Fibroblast of lung (primary cell): ENCODE data around the gene ZNF600. TPM values are rescaled to one million over a fixed set of nuclear protein-coding genes. Genes with fewer than 3 reads are reported as not detected.
"Not testable (repeated sequence)": the region's sequence is repeated elsewhere in the genome, so short reads cannot be mapped to it uniquely, and the experiment has no call there.

Experiments used
- DNase-seq, 2 donors: peaks; one replicate each; pipeline versions ENCODE4 v3.0.0 to v3.0.0-alpha.2; 2010; ENCODE audit warnings: low read depth in 2 of 2
- H2AFZ ChIP-seq: 2 replicates; pipeline ENCODE4 v1.5.1; 2012; ENCODE audit warnings: low read length, control low read depth, inconsistent platforms
- H3K27ac ChIP-seq: 2 replicates; pipeline ENCODE4 v1.5.1; 2011; ENCODE audit warnings: low read length, control low read depth; ENCODE audit not compliant: insufficient read depth
- H3K27me3 ChIP-seq: 2 replicates; pipeline ENCODE4 v1.5.1; 2011; ENCODE audit warnings: mild to moderate bottlenecking, low read length; ENCODE audit not compliant: control insufficient read depth, insufficient read depth
- H3K36me3 ChIP-seq: 2 replicates; pipeline ENCODE4 v1.5.1; 2011; ENCODE audit warnings: low read length; ENCODE audit not compliant: control insufficient read depth, insufficient read depth
- H3K4me1 ChIP-seq: 2 replicates; pipeline ENCODE4 v1.5.1; 2011; ENCODE audit warnings: low read length; ENCODE audit not compliant: control insufficient read depth, insufficient read depth; ENCODE audit errors: extremely low read depth
- H3K4me2 ChIP-seq: 2 replicates; pipeline ENCODE4 v1.5.1; 2011; ENCODE audit warnings: low read length, control low read depth; ENCODE audit not compliant: insufficient read depth; ENCODE audit errors: extremely low read depth
- H3K4me3 ChIP-seq, 4 experiments: fragments of 200-600 bp in 1 of 4; sonication (generic) in 1 of 4; replicated peaks in 1 of 4; 2 replicates each; pipeline ENCODE4 v1.5.1; 2011 to 2016; ENCODE audit warnings: low read length in 4 of 4, low read depth in 3 of 4, mild to moderate bottlenecking in 3 of 4, control low read depth in 2 of 4, inconsistent platforms in 1 of 4, mixed read lengths in 1 of 4; ENCODE audit not compliant: insufficient read depth in 1 of 4; ENCODE audit errors: control extremely low read depth in 1 of 4
- H3K79me2 ChIP-seq: 2 replicates; pipeline ENCODE4 v1.5.1; 2012; ENCODE audit warnings: mild to moderate bottlenecking, low read length, inconsistent platforms; ENCODE audit not compliant: control insufficient read depth, insufficient read depth
- H3K9ac ChIP-seq: 2 replicates; pipeline ENCODE4 v1.5.1; 2011; ENCODE audit warnings: mild to moderate bottlenecking, low read length, control low read depth; ENCODE audit not compliant: insufficient read depth
- H3K9me3 ChIP-seq: 2 replicates; pipeline ENCODE4 v1.5.1; 2012; ENCODE audit warnings: low read depth, low read length; ENCODE audit not compliant: control insufficient read depth, insufficient read depth
- H4K20me1 ChIP-seq: 2 replicates; pipeline ENCODE4 v1.5.1; 2011; ENCODE audit warnings: low read length; ENCODE audit not compliant: control insufficient read depth, insufficient read depth; ENCODE audit errors: extremely low read depth
- EZH2 ChIP-seq: IDR thresholded peaks from 2 replicates; pipeline ENCODE4 v1.5.1; 2012; ENCODE audit warnings: low read length, control low read depth, mild to moderate bottlenecking; ENCODE audit errors: missing control alignments
- polyA plus RNA-seq, 2 donors: library from polyadenylated mRNA; depleted of rRNA in 1 of 2; stranded (reverse) in 1 of 2; unstranded in 1 of 2; fragments of >200 nt; gene quantifications; 2 replicates each; pipeline ENCODE4 v1.2.1, GENCODE V29; 2011 to 2012; ENCODE audit warnings: missing spikeins in 1 of 2
- total RNA-seq: library from RNA; depleted of rRNA; stranded (reverse); fragments of >200 nt; gene quantifications from 2 replicates; pipeline ENCODE4 v1.2.1, GENCODE V29; 2014
- TF ChIP-seq, protein P1 (sequence below), 2 donors: IDR thresholded peaks in 1 of 2; conservative IDR thresholded peaks in 1 of 2; 1 replicate in 1 of 2; 2 replicates in 1 of 2; pipeline ENCODE4 v1.5.1; 2011 to 2012; ENCODE audit warnings: low read length in 2 of 2, control low read depth in 1 of 2, inconsistent platforms in 1 of 2, low read depth in 1 of 2, mild to moderate bottlenecking in 1 of 2

The ZNF600 gene
- total and polyA plus RNA-seq, 2 donors (not counting 1 experiment from before 2014, with no cell fraction given): 2.7 to 5.0 TPM

DNA sequence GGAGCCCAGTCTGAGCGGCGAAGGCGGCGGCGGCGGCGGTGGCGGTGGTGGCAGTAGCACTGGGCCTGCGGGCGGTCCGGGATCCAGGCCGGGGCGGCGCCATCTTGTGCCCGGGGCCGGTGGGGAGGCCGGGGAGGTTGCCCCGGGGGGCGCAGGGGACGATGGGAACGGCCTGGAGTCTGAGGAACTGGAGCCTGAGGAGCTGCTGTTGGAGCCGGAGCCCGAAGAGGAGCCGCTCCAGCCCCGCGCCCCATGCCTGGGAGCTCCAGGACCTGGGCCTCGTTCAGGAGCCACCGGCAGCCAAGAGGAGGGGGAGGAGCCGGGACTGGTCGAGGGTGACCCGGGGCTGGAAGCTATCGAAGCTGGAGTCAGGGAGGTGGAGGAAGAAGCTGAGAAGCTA, 23.2 kb upstream of the ZNF600 start:
- no peaks in the 10 kb centered on the region for H3K79me2 ChIP-seq
- H3K9me3 ChIP-seq: no peaks in the 10 kb centered on the region
- no peak overlapping the region for H3K27ac ChIP-seq
- no peaks in the 10 kb centered on the region for H3K36me3 ChIP-seq
- no peaks in the 10 kb centered on the region for H4K20me1 ChIP-seq
- DNase-seq: no peak
- H3K4me1 ChIP-seq: no peaks in the 10 kb centered on the region
- no peak overlapping the region for H3K4me3 ChIP-seq
- no peak overlapping the region for H3K4me2 ChIP-seq
- H3K9ac ChIP-seq: no peak overlapping the region
- TF ChIP-seq, protein P1, sequence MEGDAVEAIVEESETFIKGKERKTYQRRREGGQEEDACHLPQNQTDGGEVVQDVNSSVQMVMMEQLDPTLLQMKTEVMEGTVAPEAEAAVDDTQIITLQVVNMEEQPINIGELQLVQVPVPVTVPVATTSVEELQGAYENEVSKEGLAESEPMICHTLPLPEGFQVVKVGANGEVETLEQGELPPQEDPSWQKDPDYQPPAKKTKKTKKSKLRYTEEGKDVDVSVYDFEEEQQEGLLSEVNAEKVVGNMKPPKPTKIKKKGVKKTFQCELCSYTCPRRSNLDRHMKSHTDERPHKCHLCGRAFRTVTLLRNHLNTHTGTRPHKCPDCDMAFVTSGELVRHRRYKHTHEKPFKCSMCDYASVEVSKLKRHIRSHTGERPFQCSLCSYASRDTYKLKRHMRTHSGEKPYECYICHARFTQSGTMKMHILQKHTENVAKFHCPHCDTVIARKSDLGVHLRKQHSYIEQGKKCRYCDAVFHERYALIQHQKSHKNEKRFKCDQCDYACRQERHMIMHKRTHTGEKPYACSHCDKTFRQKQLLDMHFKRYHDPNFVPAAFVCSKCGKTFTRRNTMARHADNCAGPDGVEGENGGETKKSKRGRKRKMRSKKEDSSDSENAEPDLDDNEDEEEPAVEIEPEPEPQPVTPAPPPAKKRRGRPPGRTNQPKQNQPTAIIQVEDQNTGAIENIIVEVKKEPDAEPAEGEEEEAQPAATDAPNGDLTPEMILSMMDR (conservative IDR thresholded peaks at IDR 0.05 in 1 of 2, IDR thresholded peaks at IDR 0.05 in 1 of 2; ENCODE audit: low read depth in 1 of 2, low read length in 2 of 2): no peak
- TF ChIP-seq EZH2: no peak
- H2AFZ ChIP-seq: no peak overlapping the region
- no peaks in the 10 kb centered on the region for H3K27me3 ChIP-seq

DNA sequence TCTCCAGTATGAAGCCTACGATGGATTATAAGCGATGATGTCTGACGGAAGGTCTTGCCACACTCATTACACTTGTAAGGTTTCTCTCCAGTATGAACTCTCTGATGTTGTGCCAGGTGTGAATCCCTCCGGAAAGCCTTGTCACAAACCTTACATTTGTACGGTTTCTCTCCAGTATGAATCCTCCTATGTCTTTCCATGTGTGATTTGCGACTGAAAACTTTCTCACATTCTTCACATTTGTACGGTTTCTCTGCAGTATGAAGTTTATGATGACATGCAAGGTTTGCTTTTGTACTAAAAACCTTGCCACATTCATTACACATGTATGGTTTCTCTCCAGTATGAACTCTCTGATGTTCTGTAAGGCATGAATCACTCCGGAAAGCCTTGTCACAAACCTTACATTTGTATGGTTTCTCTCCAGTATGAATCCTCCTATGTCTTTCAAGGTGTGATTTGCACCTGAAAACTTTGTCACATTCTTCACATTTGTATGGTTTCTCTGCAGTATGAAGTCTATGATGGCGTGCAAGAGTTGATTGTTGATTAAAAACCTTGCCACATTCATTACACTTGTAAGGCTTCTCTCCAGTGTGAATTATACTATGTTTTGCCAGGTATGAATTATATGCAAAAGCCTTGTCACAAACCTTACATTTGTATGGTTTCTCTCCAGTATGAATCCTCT, 13.5 kb upstream of the ZNF600 start:
- not testable (repeated sequence) for H4K20me1 ChIP-seq, H3K9ac ChIP-seq, H3K4me2 ChIP-seq, H3K27me3 ChIP-seq, H3K9me3 ChIP-seq, H3K36me3 ChIP-seq, H3K79me2 ChIP-seq, H2AFZ ChIP-seq, DNase-seq, H3K27ac ChIP-seq, H3K4me3 ChIP-seq, H3K4me1 ChIP-seq

DNA sequence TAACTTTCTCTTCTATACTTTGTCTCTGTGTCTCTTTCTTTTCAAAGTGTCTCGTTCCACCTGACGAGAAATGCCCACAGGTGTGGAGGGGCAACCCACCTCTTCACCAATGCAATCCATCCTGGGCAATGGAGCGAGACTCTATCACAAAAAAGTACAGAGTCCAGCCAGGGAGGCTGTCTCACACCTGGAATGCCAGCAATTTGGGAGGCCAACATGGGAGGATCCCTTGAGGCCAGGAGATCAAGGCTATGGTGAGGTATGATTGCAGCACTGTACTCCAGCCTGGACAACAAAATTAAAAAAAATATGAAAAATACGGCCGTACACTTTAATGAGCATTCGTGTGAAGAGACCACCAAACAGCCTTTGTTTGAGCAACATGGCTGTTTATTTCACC, 2.8 kb upstream of the ZNF600 start:
- Histone ChIP-seq H3K4me1 (no peaks in the 10 kb centered on the region), H3K9ac (no peak overlapping the region), H3K27ac (no peak overlapping the region), H3K4me3 (no peak overlapping the region), H3K9me3 (no peaks in the 10 kb centered on the region), H3K4me2 (no peak overlapping the region), H3K79me2 (no peaks in the 10 kb centered on the region), H2AFZ (no peak overlapping the region), H3K27me3 (no peaks in the 10 kb centered on the region), H4K20me1 (no peaks in the 10 kb centered on the region), H3K36me3 (no peaks in the 10 kb centered on the region)
- TF ChIP-seq, protein P1 (conservative IDR thresholded peaks at IDR 0.05 in 1 of 2, IDR thresholded peaks at IDR 0.05 in 1 of 2; ENCODE audit: low read depth in 1 of 2, low read length in 2 of 2): no peak
- no peak for TF ChIP-seq EZH2
- no peak for DNase-seq
